Activated CD8-positive, alpha-beta memory T cell treated with anti-CD3 and anti-CD28 coated beads, Interleukin-2, amount 50 U/mL, for 1 hour (primary cell): ENCODE measurements around the gene DISC1.
"Not testable (repeated sequence)": the region's sequence is repeated elsewhere in the genome, so short reads cannot be mapped to it uniquely, and the experiment has no call there.

ENCODE experiments used
- DNase-seq: peaks from one replicate; pipeline ENCODE4 v3.0.0-alpha.2; 2020; ENCODE audit errors: extremely low read depth

The DISC1 gene

GRCh38 chr1:231768416-231768815, 141.8 kb downstream of the DISC1 start:
- DNase-seq = no peak

- no peak for DNase-seq
Measured at GRCh38 chr1:231770506-231771175, 144.1 kb downstream of the DISC1 start.

- no peak for DNase-seq
Measured at GRCh38 chr1:231774719-231775335, 148.2 kb downstream of the DISC1 start.

GRCh38 chr1:231776010-231776756, 149.6 kb downstream of the DISC1 start:
- no peak for DNase-seq

GRCh38 chr1:231776757-231777062, 150.1 kb downstream of the DISC1 start:
- no peak for DNase-seq

- DNase-seq = no peak
Measured at GRCh38 chr1:231778009-231778719, 151.6 kb downstream of the DISC1 start.

- no peak for DNase-seq
Measured at GRCh38 chr1:231779081-231779480, 152.5 kb downstream of the DISC1 start.

- DNase-seq = no peak
Measured at GRCh38 chr1:231781892-231782291, 155.3 kb downstream of the DISC1 start.

- DNase-seq = not testable (repeated sequence)
Measured at GRCh38 chr1:231785073-231785472, 158.5 kb downstream of the DISC1 start.

GRCh38 chr1:231786126-231786525, 159.5 kb downstream of the DISC1 start:
- no peak for DNase-seq

GRCh38 chr1:231792634-231793033, 166.0 kb downstream of the DISC1 start:
- DNase-seq = no peak

- no peak for DNase-seq
Measured at GRCh38 chr1:231793893-231794292, 167.3 kb downstream of the DISC1 start.

- no peak for DNase-seq
Measured at GRCh38 chr1:231796141-231796540, 169.6 kb downstream of the DISC1 start.

- no peak for DNase-seq
Measured at GRCh38 chr1:231799363-231799986, 172.9 kb downstream of the DISC1 start.

GRCh38 chr1:231800108-231800507, 173.5 kb downstream of the DISC1 start:
- no peak for DNase-seq

- no peak for DNase-seq
Measured at GRCh38 chr1:231801042-231801585, 174.5 kb downstream of the DISC1 start.

- DNase-seq = no peak
Measured at GRCh38 chr1:231803353-231803752, 176.8 kb downstream of the DISC1 start.

GRCh38 chr1:231806623-231807495, 180.3 kb downstream of the DISC1 start:
- no peak for DNase-seq

GRCh38 chr1:231807541-231807940, 181.0 kb downstream of the DISC1 start:
- no peak for DNase-seq

- no peak for DNase-seq
Measured at GRCh38 chr1:231808116-231808515, 181.5 kb downstream of the DISC1 start.

GRCh38 chr1:231808990-231809389, 182.4 kb downstream of the DISC1 start:
- DNase-seq = no peak
